Right renal pelvis (tissue), 4 donors: Measurements from ENCODE around the gene PIWIL4. TPM values are rescaled to one million over a fixed set of nuclear protein-coding genes. Genes with fewer than 3 reads are reported as not detected.
"Not testable (repeated sequence)": the region's sequence is repeated elsewhere in the genome, so short reads cannot be mapped to it uniquely, and the experiment has no call there.

Source experiments
- DNase-seq, 4 donors: peaks; one replicate each; pipeline ENCODE4 v3.0.0-alpha.2; 2013; ENCODE audit warnings: low read depth in 4 of 4, low spot score in 3 of 4, missing footprints in 1 of 4
- polyA plus RNA-seq, 4 donors: library from polyadenylated mRNA; unstranded; fragments of 120-200 nt; gene quantifications; one replicate each; pipeline ENCODE4 v1.2.1, GENCODE V29; 2013; ENCODE audit not compliant: insufficient read length in 4 of 4

PIWIL4 gene
- polyA plus RNA-seq, 4 donors = 3.2 to 4.2 (median 3.5) TPM

- no peak for DNase-seq
Observed at GRCh38 chr11:94546162-94546470, 21.1 kb upstream of the PIWIL4 start.

- DNase-seq = no peak
Observed at GRCh38 chr11:94546886-94547285, 20.3 kb upstream of the PIWIL4 start.

DNA sequence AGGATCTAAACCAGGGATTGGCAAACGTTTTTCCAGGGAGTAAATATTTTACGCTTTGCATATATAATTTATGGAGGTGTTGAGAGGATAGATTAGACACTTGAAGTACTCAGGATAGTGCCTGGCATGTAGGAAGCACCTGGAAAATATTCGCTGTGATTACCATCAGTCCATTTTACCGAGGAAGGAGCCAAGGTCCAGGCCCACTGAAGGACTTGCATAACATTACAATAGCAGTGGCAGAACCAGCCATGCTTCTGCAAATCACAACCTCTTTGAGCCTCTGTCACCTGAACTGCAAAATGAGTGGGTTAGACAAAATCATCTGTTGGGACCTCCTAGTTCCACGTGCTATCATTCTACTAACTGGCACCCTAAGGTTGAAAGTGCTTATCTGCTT, 18.0 kb upstream of the PIWIL4 start:
- no peak for DNase-seq

DNA sequence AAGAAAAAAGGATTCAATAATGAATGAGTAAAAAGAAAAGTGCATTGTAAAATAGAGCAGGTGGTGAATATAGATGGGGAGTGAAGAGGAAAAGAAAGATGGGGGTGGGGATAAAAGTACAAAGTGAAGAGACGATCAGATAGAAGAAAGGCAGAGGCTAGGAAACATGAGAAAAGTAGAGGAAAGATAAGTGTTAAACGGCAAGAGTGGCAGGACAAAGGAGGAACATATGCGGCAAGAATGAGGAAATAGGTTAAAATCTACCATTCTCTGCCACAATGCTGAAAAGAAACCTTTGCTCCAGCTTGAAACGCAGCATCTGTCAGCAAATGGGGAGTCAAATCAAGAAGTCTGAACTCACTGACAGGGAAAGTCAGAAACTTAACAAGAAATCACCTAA, 16.7 kb upstream of the PIWIL4 start:
- DNase-seq = no peak

DNA sequence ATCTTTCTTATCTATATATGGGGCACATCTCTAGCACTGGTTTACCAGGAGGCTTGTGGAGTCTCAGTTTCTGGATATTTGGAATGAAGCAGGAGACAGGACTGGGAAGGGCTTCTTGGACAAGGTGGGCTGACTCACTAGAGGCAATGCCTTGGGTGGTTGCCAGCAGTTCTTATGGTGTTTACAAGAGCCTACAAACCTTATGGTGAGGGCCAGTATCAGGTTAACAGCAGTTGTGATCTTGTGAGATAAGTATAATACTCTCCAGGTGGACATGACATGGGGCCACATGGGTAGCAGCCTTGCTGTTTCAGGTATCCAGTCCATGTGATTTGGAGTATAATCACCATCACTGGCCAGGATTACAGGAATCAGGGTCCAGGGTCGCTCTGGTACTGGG, 13.2 kb upstream of the PIWIL4 start:
- DNase-seq = no peak

GRCh38 chr11:94555752-94556329, 11.3 kb upstream of the PIWIL4 start:
- not testable (repeated sequence) for DNase-seq

DNA sequence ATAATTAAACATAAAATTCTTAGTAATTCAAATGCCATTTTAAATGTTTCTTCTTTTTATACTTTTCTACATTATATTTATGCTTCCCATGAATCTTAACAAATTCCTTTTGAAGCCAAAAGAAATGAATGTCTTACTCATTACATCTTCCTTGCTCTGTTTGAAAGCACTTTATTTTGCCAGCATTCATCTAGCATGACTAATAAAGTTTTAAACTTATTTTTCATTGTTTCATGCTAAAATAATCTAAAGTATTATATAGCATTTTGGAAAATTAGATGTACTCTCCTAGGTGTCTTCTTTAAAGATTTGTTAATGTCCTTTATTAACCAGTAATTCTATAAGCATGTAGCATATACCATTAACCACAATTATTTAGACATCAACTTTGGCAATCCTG, 9.7 kb upstream of the PIWIL4 start:
- no peak for DNase-seq

- no peak for DNase-seq
Observed at GRCh38 chr11:94557992-94558391, 9.2 kb upstream of the PIWIL4 start.

- DNase-seq = no peak
Observed at GRCh38 chr11:94558468-94558867, 8.7 kb upstream of the PIWIL4 start.

- no peak for DNase-seq
Observed at GRCh38 chr11:94558932-94559331, 8.2 kb upstream of the PIWIL4 start.

GRCh38 chr11:94559361-94559760, 7.8 kb upstream of the PIWIL4 start:
- no peak for DNase-seq

- no peak for DNase-seq
Observed at GRCh38 chr11:94560834-94561233, 6.3 kb upstream of the PIWIL4 start.

DNA sequence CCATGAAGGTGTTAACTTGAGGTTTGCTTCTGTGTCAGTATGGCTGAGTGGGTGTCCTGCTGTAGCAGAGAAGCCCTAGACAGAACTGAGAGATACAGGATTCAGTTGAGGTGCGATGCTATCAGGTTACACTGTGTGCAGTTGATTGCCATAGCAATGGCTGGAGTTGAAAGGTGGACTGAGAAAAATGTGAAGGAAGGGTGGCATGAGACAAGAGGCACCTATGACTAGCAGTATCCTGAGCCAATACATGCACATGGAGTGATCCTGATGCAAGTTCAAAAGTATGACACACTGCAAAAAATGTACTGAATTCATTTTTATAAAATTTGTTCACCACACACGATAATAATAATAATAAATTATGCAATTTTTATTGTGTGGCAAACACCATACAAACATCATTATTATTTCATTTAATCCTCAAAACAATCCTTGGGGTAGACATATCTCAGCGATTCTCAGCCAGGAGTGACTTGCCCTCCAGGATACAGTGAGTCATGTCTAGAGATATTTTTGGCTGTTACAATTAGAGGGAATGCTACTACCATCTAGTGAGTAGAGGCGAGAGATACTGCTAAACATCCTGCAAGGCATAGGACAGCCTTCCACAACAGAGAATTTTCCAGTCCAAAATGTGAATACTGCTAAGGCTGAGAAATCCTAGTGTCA, 3.9 kb upstream of the PIWIL4 start:
- DNase-seq = no peak

GRCh38 chr11:94563848-94564467, 3.2 kb upstream of the PIWIL4 start:
- DNase-seq = no peak

GRCh38 chr11:94568200-94568599, 1.0 kb downstream of the PIWIL4 start:
- no peak for DNase-seq

- DNase-seq = no peak
Observed at GRCh38 chr11:94568717-94569116, 1.5 kb downstream of the PIWIL4 start.

DNA sequence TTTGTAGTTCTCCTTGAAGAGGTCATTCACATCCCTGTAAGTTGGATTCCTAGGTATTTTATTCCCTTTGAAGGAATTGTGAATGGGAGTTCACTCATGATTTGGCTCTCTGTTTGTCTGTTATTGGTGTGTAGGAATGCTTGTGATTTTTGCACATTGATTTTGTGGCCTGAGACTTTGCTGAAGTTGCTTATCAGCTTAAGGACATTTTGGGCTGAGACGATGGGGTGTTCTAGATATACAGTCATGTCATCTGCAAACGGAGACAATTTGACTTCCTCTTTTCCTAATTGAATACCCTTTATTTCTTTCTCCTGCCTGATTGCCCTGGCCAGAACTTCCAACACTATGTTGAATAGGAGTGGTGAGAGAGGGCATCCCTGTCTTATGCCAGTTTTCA, 5.8 kb downstream of the PIWIL4 start:
- DNase-seq = not testable (repeated sequence)

GRCh38 chr11:94574193-94574961, 7.2 kb downstream of the PIWIL4 start:
- DNase-seq = no peak

DNA sequence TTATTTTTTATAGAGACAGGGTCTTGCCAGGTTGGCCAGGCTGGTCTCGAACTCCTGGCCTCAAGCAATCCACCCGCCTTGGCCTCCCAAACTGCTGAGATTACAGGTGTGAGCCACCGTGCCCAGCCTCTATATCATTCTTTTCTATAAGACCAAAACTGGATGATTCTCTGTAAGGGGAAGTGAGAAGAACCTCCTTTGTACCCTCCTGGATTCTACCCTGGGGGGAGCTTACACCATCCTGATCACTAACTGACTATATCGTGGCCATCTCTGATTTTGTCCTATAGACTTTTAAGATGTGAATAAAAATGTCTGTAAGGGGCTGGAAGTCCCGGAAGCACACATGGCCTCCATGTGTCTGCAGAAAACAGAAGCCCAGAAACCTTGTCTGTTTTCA, 9.1 kb downstream of the PIWIL4 start:
- no peak for DNase-seq

- no peak for DNase-seq
Observed at GRCh38 chr11:94577841-94578240, 10.7 kb downstream of the PIWIL4 start.

GRCh38 chr11:94581926-94582325, 14.8 kb downstream of the PIWIL4 start:
- no peak for DNase-seq
